Gastrocnemius medialis (tissue), 4 donors: ENCODE data around the gene BMPER.

Experiments used
- CTCF ChIP-seq, 5 experiments: fragments of 450-650 bp in 3 of 5; fragments of 200-600 bp in 2 of 5; sonication (generic) in 2 of 5; IDR thresholded peaks in 4 of 5; conservative IDR thresholded peaks in 1 of 5; 1 replicate in 4 of 5; 2 replicates in 1 of 5; pipeline ENCODE4 v1.5.1; 2016 to 2019; ENCODE audit warnings: antibody characterized with exemption in 5 of 5, mild to moderate bottlenecking in 3 of 5, moderate library complexity in 3 of 5
- POLR2A ChIP-seq, 2 donors: fragments of 450-650 bp; IDR thresholded peaks; one replicate each; pipeline ENCODE4 v1.6.1; 2017; ENCODE audit warnings: antibody characterized with exemption in 2 of 2, mild to moderate bottlenecking in 2 of 2, moderate library complexity in 2 of 2

DNA sequence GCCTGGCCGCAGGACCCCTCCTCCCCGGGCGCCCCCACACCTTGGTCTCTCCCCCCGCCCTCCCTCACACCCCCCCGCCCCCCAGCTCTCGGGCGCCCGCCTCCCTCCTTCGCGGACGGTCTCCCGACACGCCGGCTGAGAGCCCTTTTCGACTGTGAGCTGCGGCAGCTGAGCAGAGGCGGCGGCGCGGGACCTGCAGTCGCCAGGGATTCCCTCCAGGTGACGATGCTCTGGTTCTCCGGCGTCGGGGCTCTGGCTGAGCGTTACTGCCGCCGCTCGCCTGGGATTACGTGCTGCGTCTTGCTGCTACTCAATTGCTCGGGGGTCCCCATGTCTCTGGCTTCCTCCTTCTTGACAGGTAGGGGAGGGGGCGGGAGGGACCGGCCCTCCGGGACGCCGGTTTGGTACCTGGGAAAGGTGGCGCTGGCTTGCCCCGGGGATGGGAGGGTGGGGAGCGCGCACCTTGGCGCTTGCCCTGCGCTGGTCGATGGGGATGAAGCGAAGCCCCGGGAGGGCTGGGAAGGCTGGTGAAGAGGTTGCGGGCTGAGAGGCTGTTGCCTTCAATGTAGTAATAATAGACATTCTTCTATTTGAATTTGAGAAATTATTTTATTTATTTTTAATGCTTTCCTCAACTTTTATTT is at the start of gene BMPER:
- no peak for TF ChIP-seq CTCF (IDR thresholded peaks at IDR 0.05 in 4 of 5, conservative IDR thresholded peaks at IDR 0.05 in 1 of 5)
- no peak for TF ChIP-seq POLR2A (IDR thresholded peaks at IDR 0.05)
